ENCODE data around the gene DNAH12.

DNA sequence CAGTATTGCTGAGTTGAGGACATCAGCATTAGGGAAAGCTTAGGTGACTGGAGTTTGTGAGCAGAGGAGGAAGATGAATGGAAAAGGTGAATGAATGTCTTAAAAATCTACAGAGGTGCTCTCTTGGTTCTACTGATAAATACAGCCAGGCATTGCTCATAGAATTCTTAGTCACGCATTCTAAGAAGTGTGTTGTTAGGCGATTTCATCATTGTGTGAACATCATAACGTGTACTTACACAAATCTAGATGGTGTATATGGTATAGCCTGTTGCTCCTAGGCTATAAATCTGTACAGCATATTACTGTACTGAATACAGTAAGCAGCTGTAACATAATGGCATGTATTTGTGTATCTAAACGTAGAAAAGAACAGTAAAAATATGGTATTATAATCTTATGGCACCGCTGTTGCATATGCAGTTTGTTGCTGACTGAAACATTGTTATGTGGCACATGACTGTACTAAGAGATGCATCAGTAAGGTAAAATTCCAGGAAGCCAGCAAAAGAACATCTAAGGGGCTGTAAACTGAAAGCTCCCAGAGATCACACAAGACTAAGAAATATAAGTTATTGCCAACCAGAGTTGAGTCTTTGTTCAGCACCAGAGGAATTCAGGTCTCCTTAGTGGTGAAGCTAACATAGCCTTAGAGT, 208.7 kb downstream of the DNAH12 start:
- TF ChIP-seq CTCF (conservative IDR thresholded peaks at IDR 0.05 in 1 of 2, IDR thresholded peaks at IDR 0.05 in 1 of 2; ENCODE audit: extremely low read depth in 1 of 2, insufficient read depth in 1 of 2, low read depth in 1 of 2, low read length in 2 of 2) = no peak
- no peak for TF ChIP-seq EZH2 (IDR thresholded peaks at IDR 0.05; ENCODE audit: borderline replicate concordance, low read length)
